ENCODE results near the gene TJP1. TPM values are rescaled to one million over a fixed set of nuclear protein-coding genes. Genes with fewer than 3 reads are reported as not detected.

Gene TJP1
- polyA plus RNA-seq, 1 experiment: 42.5 TPM

DNA sequence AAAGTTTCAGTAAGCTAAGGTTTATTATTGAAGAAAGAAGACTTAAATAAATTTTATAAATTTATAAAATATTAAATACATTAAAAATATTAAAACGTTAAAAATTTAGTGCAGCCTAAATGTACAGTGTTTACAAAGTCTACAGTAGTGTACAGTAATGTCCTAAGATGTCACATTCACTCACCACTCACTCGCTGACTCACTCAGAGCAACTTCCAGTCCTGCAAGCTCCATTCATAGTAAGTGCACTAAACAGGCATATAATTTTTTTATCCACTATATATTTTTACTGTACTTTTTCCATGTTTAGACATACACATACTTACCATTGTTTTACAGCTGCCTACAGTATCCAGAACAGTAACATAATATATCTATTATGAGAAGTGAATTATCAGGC is 51.5 kb downstream of the TJP1 start:
- H3K27me3 ChIP-seq (ENCODE audit: control insufficient read depth, insufficient read depth, low read length): no peaks in the 10 kb centered on the region
- ChIA-PET POLR2A (interaction anchor here (0.7 kb wide), 1 partner anchor 11 kb away, joined by 4 read pairs; no protein-coding TSS in a partner anchor), CTCF (no interaction called here)
- DNase-seq (ENCODE audit: low read depth): no peak
- TF ChIP-seq, protein P1, sequence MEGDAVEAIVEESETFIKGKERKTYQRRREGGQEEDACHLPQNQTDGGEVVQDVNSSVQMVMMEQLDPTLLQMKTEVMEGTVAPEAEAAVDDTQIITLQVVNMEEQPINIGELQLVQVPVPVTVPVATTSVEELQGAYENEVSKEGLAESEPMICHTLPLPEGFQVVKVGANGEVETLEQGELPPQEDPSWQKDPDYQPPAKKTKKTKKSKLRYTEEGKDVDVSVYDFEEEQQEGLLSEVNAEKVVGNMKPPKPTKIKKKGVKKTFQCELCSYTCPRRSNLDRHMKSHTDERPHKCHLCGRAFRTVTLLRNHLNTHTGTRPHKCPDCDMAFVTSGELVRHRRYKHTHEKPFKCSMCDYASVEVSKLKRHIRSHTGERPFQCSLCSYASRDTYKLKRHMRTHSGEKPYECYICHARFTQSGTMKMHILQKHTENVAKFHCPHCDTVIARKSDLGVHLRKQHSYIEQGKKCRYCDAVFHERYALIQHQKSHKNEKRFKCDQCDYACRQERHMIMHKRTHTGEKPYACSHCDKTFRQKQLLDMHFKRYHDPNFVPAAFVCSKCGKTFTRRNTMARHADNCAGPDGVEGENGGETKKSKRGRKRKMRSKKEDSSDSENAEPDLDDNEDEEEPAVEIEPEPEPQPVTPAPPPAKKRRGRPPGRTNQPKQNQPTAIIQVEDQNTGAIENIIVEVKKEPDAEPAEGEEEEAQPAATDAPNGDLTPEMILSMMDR (IDR thresholded peaks at IDR 0.05; ENCODE audit: insufficient read depth, low read depth, low read length): no peak
- no peak overlapping the region for H3K4me3 ChIP-seq (ENCODE audit: low read depth, low read length)
- peaks cover 8% of the 10 kb centered on the region for H3K36me3 ChIP-seq (ENCODE audit: control insufficient read depth, insufficient read depth, low read length)

DNA sequence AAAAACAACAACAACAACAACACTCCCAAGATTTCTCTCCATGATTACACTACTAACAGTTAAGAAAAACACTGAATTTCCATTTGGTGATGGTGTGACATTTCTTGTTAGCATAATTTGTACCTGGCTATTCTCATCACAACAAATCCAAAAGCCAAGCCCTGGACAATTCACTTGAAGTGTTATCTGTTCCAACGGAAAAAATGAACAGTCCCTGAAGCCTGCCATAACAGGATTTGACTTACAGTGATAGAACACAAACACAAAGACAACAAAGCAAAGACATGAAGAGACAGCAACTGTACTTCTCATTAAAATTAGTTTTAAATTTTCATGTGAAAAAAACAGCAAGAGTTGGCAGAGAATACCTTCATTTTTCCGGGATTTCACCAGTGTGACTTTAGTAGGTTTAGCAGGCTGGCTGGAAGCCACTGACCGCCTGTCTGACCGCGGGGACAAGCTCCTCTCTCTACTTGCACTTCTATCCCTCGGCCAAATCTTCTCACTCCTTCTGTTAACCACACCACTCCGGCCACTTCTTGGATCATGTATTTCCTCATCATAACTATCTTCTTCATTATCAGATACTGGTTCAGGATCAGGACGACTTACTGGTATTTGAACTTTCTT is 56.3 kb downstream of the TJP1 start:
- POLR2A ChIA-PET: no interaction called here
- Histone ChIP-seq H3K36me3 (ENCODE audit: control insufficient read depth, insufficient read depth, low read length) (peaks cover 12% of the 10 kb centered on the region), H3K27me3 (ENCODE audit: control insufficient read depth, insufficient read depth, low read length) (no peaks in the 10 kb centered on the region), H3K4me3 (ENCODE audit: low read depth, low read length) (no peak overlapping the region)
- TF ChIP-seq, protein P1 (IDR thresholded peaks at IDR 0.05; ENCODE audit: insufficient read depth, low read depth, low read length): no peak
- no peak for DNase-seq (ENCODE audit: low read depth)
- CTCF ChIA-PET: no interaction called here

DNA sequence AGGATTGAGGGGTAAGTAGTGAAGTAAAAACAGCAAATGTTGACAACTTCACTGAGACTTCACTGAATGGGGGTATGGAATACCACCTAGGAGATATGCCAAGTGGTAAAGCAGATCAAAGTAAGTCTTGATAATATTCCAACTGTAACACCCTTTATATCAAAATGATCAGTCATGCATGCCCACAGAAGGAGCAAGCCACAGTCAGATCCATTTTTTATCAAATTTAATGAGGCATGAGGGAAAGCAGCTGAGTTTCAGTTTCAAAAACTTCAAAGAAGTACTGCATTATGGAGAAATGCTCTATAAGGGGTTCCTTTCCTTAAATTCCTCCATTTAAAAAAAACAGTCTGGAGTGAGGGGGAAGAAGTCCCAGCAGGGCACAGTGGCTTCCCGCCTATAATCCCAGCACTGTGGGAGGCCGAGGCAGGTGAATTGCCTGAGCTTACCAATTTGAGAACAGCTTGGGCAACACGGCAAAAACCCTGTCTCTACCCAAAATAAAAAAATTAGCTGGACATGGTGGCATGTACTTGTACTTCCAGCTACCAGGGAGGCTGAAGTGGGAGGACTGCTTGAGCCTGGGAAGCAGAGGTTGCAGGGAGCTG is 56.9 kb downstream of the TJP1 start:
- DNase-seq (ENCODE audit: low read depth): no peak
- TF ChIP-seq, protein P1 (IDR thresholded peaks at IDR 0.05; ENCODE audit: insufficient read depth, low read depth, low read length): no peak
- ChIA-PET POLR2A (no interaction called here), CTCF (no interaction called here)
- Histone ChIP-seq H3K36me3 (ENCODE audit: control insufficient read depth, insufficient read depth, low read length) (peaks cover 12% of the 10 kb centered on the region), H3K4me3 (ENCODE audit: low read depth, low read length) (no peak overlapping the region), H3K27me3 (ENCODE audit: control insufficient read depth, insufficient read depth, low read length) (no peaks in the 10 kb centered on the region)

DNA sequence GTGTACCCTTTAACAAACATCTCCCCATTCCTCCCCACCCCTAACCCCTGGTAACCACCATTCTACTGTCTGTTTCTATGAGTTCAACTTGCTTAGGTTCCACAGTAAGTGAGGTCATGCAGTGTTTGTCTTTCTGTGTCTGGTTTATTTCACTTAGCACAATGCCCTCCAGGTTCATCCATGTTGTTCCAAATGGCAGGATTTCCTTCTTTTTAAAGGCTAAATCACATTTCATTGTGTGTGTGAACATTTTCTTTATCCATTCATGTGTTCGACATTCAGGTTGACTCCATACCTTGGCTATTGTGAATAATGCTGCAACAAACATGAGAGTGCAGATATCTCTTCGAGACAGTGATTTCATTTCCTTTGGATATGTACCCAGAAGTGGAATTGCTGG is 62.7 kb downstream of the TJP1 start:
- H3K4me3 ChIP-seq (ENCODE audit: low read depth, low read length): no peak overlapping the region

More for the DNA sequence above, 62.7 kb downstream of the TJP1 start:
- ChIA-PET POLR2A (no interaction called here), CTCF (interaction anchor here (2.0 kb wide), 1 partner anchor 11 kb away, joined by 8 read pairs; no protein-coding TSS in a partner anchor)
- no peaks in the 10 kb centered on the region for H3K27me3 ChIP-seq (ENCODE audit: control insufficient read depth, insufficient read depth, low read length)
- H3K36me3 ChIP-seq (ENCODE audit: control insufficient read depth, insufficient read depth, low read length): peaks cover 2% of the 10 kb centered on the region
- TF ChIP-seq, protein P1 (IDR thresholded peaks at IDR 0.05; ENCODE audit: insufficient read depth, low read depth, low read length): no peak
- DNase-seq (ENCODE audit: low read depth): no peak
